Loucy (cell line): ENCODE results near the gene KIAA0232.

Experiments
- H2AFZ ChIP-seq: fragments of 200-600 bp; sonication (generic); 2 replicates; pipeline ENCODE4 v1.6.0; 2016; ENCODE audit warnings: antibody characterized with exemption, mild to moderate bottlenecking, low read length, moderate library complexity
- H3F3A ChIP-seq: fragments of 200-600 bp; 2 replicates; pipeline ENCODE4 v1.6.0; 2016; ENCODE audit warnings: antibody characterized with exemption, low read depth, mild to moderate bottlenecking
- H3K27me3 ChIP-seq: fragments of 200-600 bp; sonication (generic); 2 replicates; pipeline ENCODE4 v1.6.1; 2014; ENCODE audit warnings: low read length, mild to moderate bottlenecking; ENCODE audit not compliant: insufficient read depth, poor library complexity, severe bottlenecking
- H3K36me3 ChIP-seq: fragments of 200-600 bp; sonication (generic); 2 replicates; pipeline ENCODE4 v1.6.1; 2016; ENCODE audit warnings: low read length; ENCODE audit not compliant: insufficient read depth
- H3K4me1 ChIP-seq: fragments of 200-600 bp; sonication (generic); 2 replicates; pipeline ENCODE4 v1.5.1; 2014; ENCODE audit warnings: low read length, mild to moderate bottlenecking; ENCODE audit not compliant: insufficient read depth, poor library complexity, severe bottlenecking
- H3K4me2 ChIP-seq: fragments of 200-600 bp; sonication (generic); 2 replicates; pipeline ENCODE4 v1.6.0; 2014; ENCODE audit warnings: antibody characterized with exemption, low read length, low read depth, mild to moderate bottlenecking; ENCODE audit not compliant: poor library complexity, severe bottlenecking
- H3K4me3 ChIP-seq: fragments of 200-600 bp; sonication (generic); 2 replicates; pipeline ENCODE4 v1.5.1; 2014; ENCODE audit warnings: low read length, mild to moderate bottlenecking, mixed read lengths; ENCODE audit not compliant: poor library complexity, severe bottlenecking
- H3K79me2 ChIP-seq: fragments of 200-600 bp; sonication (generic); 2 replicates; pipeline ENCODE4 v1.6.1; 2014; ENCODE audit warnings: low read length; ENCODE audit not compliant: insufficient read depth
- H3K9ac ChIP-seq: fragments of 200-600 bp; sonication (generic); 2 replicates; pipeline ENCODE4 v1.6.0; 2014; ENCODE audit warnings: mild to moderate bottlenecking, low read depth, low read length, moderate library complexity; ENCODE audit not compliant: poor library complexity, severe bottlenecking
- H3K9me2 ChIP-seq: fragments of 200-600 bp; sonication (generic); replicated peaks from 2 replicates; pipeline ENCODE4 v1.6.1; 2016; ENCODE audit warnings: low read depth, low read length, mixed read lengths
- H3K9me3 ChIP-seq: fragments of 200-600 bp; sonication (generic); 2 replicates; pipeline ENCODE4 v1.6.1; 2014; ENCODE audit warnings: mild to moderate bottlenecking, antibody characterized with exemption, low read length, low read depth; ENCODE audit not compliant: insufficient read depth
- H4K20me1 ChIP-seq: fragments of 200-600 bp; sonication (generic); 2 replicates; pipeline ENCODE4 v1.6.0; 2014; ENCODE audit warnings: antibody characterized with exemption, low read length, mild to moderate bottlenecking; ENCODE audit not compliant: insufficient read depth, poor library complexity, severe bottlenecking
- EZH2phosphoT487 ChIP-seq: fragments of 200-600 bp; IDR thresholded peaks from 2 replicates; pipeline ENCODE4 v1.6.1; 2018; ENCODE audit warnings: antibody characterized with exemption, mild to moderate bottlenecking, moderate library complexity, borderline replicate concordance
- TF ChIP-seq, protein P1 (sequence below): fragments of 200-600 bp; sonication (generic); conservative IDR thresholded peaks from 2 replicates; pipeline ENCODE4 v1.5.1; 2014; ENCODE audit warnings: mild to moderate bottlenecking, antibody characterized with exemption, low read length

Gene KIAA0232

GRCh38 chr4:6761649-6762615 is 20.6 kb upstream of the KIAA0232 start:
- no peak overlapping the region for H3K4me2 ChIP-seq
- no peaks in the 10 kb centered on the region for H3K27me3 ChIP-seq
- H3K4me1 ChIP-seq, result no peaks in the 10 kb centered on the region
- no peaks in the 10 kb centered on the region for H4K20me1 ChIP-seq
- no peaks in the 10 kb centered on the region for H3K36me3 ChIP-seq
- no peaks in the 10 kb centered on the region for H3K79me2 ChIP-seq
- no peak overlapping the region for H2AFZ ChIP-seq
- H3K9me3 ChIP-seq, result no peaks in the 10 kb centered on the region
- H3K4me3 ChIP-seq, result no peak overlapping the region
- H3F3A ChIP-seq, result no peaks in the 10 kb centered on the region
- TF ChIP-seq EZH2phosphoT487, result no peak
- TF ChIP-seq, protein P1, sequence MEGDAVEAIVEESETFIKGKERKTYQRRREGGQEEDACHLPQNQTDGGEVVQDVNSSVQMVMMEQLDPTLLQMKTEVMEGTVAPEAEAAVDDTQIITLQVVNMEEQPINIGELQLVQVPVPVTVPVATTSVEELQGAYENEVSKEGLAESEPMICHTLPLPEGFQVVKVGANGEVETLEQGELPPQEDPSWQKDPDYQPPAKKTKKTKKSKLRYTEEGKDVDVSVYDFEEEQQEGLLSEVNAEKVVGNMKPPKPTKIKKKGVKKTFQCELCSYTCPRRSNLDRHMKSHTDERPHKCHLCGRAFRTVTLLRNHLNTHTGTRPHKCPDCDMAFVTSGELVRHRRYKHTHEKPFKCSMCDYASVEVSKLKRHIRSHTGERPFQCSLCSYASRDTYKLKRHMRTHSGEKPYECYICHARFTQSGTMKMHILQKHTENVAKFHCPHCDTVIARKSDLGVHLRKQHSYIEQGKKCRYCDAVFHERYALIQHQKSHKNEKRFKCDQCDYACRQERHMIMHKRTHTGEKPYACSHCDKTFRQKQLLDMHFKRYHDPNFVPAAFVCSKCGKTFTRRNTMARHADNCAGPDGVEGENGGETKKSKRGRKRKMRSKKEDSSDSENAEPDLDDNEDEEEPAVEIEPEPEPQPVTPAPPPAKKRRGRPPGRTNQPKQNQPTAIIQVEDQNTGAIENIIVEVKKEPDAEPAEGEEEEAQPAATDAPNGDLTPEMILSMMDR, result no peak
- no peak overlapping the region for H3K9ac ChIP-seq
- no peaks in the 10 kb centered on the region for H3K9me2 ChIP-seq

- Histone ChIP-seq H3K4me3 (no peak overlapping the region), H3K79me2 (no peaks in the 10 kb centered on the region), H3K4me2 (no peak overlapping the region), H2AFZ (no peak overlapping the region), H3K36me3 (no peaks in the 10 kb centered on the region), H3F3A (no peaks in the 10 kb centered on the region), H3K9me3 (no peaks in the 10 kb centered on the region), H3K9ac (no peak overlapping the region), H3K9me2 (no peaks in the 10 kb centered on the region), H4K20me1 (no peaks in the 10 kb centered on the region), H3K4me1 (no peaks in the 10 kb centered on the region), H3K27me3 (no peaks in the 10 kb centered on the region)
- TF ChIP-seq, protein P1, result no peak
- TF ChIP-seq EZH2phosphoT487, result no peak
These were observed 19.1 kb upstream of the KIAA0232 start for GRCh38 chr4:6763330-6763851.

- H3K9me3 ChIP-seq, result no peaks in the 10 kb centered on the region
These were observed 17.4 kb upstream of the KIAA0232 start for GRCh38 chr4:6764976-6765620.

More at GRCh38 chr4:6764976-6765620, 17.4 kb upstream of the KIAA0232 start:
- no peak for TF ChIP-seq EZH2phosphoT487
- TF ChIP-seq, protein P1, result no peak
- no peaks in the 10 kb centered on the region for H3K36me3 ChIP-seq
- no peaks in the 10 kb centered on the region for H4K20me1 ChIP-seq
- no peak overlapping the region for H2AFZ ChIP-seq
- no peaks in the 10 kb centered on the region for H3K79me2 ChIP-seq
- H3K4me3 ChIP-seq, result no peak overlapping the region
- no peaks in the 10 kb centered on the region for H3K9me2 ChIP-seq
- H3F3A ChIP-seq, result no peaks in the 10 kb centered on the region
- no peaks in the 10 kb centered on the region for H3K27me3 ChIP-seq
- H3K4me2 ChIP-seq, result no peak overlapping the region
- H3K9ac ChIP-seq, result no peak overlapping the region
- H3K4me1 ChIP-seq, result no peaks in the 10 kb centered on the region
